NCI-H510A treated with DMSO at 0.1 percent for 48 hours (cell line): Measurements from ENCODE around the gene OSBPL10.
"Not testable (repeated sequence)": the region's sequence is repeated elsewhere in the genome, so short reads cannot be mapped to it uniquely, and the experiment has no call there.

Experiments used
- DNase-seq: peaks from one replicate; lab custom pipeline; 2025; lab: John Stamatoyannopoulos, UW

The OSBPL10 gene

DNA sequence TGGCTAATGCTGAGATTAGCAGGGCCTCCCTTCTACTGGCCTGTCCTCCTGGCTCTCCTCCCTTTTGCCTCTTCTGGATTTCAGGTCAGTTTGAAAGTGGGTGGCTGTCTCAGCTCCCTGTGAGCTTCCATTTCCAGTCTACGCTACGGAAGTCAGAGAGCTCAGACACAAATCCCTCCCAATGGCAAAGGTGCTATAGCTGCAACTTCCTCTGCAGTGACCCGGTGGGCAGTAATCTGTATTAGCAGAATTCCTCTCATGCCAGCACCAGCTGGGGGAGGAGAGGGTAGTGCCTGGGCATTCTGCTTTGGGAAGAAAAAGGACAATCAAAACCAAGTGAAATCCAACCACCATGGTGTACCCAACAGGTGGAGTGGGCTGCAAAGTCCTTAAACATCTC, 276.9 kb downstream of the OSBPL10 start:
- DNase-seq: no peak

DNA sequence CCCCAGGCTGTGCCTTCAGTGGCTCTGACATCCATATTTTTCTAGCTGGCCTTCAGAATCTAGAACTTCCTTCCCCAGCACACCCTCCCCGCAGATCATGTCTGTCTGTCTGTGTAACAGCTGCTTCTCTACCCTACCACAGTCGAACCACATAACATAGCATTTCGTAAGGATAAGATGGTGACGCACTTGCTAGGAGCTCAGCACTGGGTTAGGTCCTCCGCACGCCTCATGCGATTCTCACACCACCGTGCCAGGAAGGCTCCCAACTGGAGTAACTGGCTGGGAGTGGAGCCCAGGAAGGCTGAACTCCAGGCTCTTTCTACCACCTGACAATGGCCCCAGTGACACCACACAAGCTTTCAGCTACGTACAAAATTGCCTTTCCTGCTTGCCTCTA, 279.8 kb downstream of the OSBPL10 start:
- DNase-seq: no peak

DNA sequence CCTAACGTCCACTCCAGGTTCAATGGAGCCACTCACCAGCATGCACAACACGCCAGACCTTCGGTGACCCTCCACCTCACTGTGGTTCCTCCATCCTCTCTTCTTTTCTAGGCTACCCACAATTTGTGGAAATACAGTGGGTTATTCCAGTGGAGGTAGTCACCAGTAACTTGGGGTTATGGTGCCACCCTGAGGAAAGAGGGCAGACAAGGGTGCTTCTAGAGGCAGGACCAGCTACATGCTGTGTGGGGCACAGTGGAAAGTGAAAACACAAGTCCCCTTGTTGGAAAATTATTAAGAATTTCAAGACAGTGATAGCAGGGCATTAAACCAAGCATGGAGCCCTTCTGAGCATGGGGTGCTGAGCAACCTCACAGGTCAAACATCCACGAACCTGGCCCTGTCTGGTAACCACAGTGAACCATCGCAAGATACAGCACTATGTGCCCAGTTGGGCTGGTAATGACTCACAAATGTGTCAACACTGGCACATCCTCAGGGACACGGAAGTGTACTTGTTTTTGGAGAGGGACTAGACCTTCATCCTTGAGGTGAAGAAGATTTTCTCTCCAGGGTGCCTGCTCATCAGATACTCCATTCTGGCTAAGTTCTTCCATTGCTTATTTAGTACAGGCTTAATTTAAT, 281.6 kb downstream of the OSBPL10 start:
- DNase-seq: no peak

DNA sequence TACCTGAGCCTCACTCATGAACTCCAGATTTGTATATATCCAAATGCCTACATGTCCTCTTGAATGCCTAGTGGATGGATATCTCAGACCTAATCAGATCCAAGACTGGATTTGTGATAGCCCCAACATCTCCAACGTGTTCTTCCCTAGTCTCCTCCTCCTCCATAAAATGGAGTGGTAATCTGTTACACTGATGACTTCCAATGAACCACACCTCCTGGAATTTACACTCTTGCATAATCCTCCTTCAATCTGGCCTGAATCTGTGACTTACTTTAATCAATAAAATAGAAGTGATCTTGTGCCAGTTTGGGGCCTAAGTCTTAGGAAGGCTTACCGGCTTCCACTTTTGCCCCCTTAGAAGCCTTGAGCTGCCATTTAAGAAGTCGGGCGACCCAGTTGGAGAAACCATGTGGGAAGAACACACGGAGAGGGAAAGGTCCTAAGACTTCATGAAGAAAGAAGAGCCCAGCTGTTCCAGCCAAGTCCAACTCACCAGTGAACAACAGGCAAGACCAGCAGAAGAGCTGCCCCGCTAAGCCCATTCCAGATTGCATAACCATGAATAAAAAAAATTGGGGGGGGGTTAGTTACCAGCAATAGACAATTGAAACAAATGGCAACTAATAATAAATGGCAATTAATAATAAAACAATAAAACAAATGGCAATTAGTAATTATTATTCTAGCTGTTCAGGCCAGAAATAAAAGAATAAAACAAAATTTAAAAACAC, 284.1 kb downstream of the OSBPL10 start:
- DNase-seq: no peak

DNA sequence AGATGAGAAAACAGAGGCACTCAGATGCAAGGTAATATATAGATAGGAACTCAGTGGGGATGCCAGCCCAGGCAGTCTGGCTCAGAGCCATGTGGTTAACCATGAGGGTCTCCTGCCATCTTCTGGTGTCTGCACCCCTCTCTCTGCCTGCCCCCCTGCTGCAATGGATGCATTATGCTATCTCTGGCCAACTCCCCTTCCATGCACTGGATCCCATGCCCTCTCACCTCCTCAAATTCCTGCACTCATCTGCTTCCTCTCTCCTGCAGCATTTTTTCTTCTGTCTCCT, 285.1 kb downstream of the OSBPL10 start:
- DNase-seq: no peak

DNA sequence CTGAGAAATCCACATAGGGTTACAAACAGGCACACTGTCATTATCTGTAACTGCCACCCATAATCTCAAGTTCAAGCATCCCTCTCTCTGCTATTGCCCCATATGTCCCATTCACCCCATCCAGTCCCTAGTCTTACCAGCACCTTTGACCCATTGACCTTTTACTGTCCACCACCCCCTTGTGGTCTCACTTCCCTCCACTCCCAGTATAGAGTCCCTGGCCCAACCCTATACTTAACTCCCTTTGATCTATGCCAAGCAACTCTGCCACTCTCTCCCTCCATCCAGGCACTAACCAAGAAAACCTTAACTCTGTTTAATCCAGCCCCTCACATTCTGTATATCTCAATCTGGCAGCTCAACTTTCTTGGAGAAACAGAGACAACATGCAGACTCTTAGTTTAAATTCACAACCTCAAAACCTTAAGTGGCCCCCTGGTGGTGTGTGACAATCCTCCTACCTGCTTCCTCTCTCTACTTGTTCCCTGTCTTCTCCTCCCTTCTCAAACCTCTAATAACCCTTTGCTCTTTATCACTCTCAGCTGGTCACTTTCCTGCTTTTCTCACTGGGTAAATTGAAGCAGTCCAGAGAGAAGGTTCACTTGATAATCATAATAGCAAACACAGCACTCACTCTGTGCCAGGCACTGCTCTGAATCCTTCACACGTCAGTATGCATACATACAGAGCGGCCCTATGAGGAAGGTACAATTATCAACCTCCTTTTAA, 285.6 kb downstream of the OSBPL10 start:
- DNase-seq: no peak

DNA sequence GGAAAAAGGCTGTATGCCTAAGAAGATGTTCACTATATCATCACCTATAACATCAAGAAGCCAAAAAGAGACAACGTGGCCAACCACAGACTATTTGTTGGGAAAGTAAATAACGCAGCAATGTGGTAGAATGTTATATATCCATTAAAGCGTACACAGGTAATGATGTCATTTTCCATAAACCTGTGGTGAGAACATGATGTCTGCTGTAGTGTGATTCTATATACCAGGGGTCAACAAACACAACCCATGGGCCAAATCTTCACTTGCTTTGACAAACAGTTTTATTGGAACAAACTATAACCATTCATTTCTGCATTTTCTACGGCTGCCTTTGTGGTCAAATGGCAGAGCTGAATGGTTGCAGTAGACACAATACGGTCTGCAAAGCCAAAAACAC, 287.7 kb downstream of the OSBPL10 start:
- no peak for DNase-seq

DNA sequence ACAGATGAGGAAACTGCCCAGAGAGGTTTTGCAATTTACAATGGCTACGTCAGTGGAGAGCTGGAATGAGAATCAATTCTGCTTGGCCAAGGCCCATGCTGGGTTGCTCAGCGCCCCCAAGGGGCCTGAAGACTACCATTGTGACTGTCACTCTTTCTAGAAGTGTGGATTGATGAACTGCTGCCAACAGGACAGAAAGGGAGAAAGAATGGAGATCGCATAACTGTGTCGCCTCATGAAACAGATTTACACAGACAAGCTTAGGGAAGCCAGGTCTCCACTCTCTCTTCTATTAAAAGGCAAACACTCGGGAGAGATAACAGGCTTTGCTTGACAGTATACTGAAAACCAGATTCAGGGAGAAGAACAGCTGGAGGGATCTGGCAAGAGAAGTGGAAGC, 288.3 kb downstream of the OSBPL10 start:
- no peak for DNase-seq

DNA sequence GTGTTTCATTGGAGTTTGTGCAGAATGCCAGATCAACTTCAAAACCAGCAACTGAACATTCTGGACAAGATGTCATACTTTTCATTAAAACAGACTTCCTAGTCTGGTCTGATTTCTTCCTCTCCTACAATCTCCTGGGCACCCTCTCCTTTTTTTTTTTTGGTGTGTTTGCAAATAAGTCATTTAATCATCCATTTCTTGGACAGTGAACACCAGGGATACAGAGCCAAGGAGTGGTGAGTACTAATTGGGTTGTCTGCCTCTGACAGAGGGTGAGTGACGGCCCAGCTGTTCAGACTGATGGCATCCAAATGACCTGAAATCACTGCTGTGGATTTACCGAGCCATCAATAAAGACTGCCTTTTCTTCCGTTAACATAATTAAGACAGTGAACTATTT, 290.3 kb downstream of the OSBPL10 start:
- DNase-seq: no peak

DNA sequence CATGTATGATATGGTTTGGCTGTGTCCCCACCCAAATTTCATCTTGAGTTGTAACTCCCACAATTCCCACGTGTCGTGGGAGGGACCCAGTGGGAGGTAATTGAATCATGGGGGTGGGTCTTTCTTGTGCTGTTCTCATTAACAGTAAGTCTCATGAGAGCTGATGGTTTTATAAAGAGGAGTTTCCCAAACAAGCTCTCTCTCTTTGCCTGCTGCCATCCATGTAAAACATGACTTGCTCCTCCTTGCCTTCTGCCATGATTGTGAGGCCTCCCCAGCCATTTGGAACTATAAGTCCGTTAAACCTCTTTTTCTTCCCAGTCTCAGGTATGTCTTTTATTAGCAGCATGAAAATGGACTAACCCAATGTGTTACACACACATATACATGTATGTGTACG, 291.5 kb downstream of the OSBPL10 start:
- DNase-seq: not testable (repeated sequence)

DNA sequence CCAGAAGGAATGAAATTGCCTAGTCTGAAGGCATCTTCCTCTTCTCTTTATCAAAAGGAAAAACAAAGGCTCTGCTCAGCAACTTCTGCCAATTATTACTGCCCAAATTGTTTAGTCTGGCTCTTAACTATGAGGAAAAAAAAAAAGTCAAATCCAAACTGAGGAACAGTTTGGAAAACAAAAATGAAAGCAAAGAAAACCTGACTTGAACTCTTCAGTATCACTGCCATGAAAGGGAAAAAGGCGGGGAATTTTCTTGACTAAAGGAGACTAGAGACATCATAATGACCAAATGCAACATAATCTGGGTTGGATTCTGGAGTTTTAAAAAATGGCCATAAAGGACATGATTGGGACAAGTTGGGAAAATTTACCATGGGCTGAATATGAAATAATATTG, 292.1 kb downstream of the OSBPL10 start:
- no peak for DNase-seq

DNA sequence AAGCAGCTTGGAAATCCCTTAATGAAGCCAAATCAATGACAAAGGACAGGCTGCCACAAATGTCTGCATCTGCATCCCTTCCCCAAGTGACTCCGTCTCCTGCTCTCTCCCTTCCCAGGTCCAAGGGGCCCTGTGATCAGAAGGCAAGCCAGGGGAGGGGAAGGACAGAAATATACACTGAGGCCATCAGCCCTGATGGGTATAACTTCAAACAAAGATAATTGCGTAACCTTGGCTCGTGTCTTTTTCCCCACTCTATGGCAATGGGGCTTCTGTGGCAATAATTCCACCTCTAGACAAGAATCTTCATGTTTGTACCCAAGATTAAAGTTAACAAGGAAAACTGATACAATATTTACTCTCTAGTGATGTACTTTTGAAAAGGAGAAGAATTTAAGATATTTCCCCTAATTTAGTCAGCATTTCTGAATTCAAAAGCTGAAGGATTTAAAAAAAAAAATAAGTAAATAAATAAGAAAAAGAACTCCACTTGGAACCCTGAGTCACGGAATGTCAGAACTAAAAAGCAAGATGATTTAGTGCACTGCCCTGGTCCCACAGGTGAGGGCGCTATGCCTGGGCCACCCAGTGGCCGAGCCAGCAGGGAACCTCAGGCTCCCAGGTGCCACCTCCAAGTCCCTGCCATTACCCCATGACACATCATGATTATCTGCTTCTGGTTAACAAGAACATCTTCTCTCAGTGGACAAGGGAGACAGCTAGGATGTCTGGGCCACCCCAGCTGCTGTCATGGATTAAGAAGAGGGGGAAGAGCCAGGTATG, 293.9 kb downstream of the OSBPL10 start:
- no peak for DNase-seq

DNA sequence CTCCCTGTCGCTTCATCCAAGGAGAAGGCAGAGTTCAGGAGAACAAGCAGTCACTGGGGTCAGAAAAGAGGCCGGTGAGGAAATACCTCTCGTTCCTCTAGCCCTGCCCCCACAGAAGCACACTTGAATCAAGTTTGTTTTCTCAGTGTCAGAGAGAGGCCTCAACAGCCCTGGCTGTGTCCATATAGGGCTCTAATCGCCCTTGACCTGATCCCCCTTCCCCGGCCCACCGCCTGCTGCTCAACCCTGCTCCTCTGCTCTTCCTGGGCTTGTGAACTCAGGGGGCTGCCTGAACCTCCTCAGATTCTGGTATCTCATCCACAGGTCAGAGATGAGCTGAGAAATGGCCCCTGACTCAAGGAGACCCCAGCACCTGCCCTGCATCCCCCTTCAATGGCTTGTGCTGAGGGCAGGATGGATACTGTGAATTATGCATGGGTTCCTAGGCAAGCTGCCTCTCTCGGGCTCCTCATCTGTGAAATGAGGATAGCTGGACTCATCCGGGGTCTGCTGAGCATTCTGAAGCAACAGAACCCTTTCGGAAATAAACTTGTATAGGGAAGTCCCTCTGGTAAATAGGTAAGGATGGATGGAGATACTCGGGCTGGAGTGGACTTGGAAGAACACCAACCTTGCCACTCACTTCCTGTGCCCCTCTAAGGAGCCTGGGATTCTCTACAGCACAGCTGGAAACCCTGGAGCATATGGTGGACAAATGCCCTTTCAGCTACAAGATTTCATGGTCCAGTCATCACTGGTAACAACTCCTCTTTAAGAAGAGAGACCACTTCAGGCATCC, 300.8 kb downstream of the OSBPL10 start:
- peak; percentile 6 for DNase-seq

DNA sequence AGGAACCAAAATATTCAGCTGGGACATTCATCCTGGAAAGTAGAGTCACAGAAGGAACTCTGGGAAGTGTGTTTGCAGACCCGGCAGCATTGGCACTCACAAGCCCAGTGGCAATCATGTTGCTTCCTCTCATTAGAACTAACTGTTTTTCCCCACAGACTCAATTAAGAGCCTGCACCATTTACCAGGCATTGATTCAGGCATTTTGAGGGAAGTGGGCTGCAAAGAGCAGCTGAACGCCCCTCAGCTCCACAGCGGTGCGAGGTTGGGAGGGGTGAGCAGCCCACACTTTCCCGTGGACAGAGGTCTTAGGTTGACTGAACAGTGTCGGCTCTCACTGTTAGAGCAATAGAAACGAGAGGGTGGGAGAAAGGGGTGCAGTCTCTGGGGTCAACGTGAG, 304.5 kb downstream of the OSBPL10 start:
- no peak for DNase-seq

DNA sequence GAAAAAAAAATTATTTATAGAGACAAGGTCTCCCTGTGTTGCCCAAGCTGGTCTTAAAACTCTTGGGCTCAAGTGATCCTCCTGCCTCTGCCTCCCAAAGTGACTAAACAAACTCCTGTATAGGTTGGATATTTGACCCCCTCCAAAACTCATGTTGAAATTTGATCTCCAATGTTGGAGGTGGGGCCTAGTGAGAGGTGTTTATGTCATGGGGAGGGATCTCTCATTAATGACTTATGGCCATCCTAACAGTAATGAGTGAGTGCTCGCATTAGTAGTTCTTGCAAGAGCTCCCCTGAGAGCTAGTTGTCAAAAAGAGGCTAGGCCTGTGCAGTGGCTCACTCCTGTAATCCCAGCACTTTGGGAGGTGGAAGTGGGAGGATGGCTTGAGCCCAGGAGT, 307.1 kb downstream of the OSBPL10 start:
- no peak for DNase-seq

DNA sequence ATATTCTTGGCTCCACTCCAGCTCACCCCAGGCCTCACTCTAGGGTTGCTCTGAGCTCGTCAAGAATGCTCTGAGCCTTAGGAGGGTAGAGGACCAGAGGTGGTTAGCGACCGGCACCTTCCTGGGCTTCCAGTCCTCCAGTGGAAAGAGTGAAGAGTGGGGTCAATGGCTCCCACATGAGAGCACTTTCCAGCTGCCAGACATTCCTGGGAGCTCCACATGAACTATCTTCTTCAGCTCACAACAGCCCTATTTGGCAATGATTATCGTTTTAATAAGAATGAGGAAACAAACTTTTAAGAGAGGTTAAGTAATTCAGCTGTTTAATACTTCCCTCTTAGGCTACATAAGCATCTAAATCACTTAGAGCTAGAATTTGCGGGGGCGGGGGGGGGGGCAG, 309.1 kb downstream of the OSBPL10 start:
- no peak for DNase-seq

DNA sequence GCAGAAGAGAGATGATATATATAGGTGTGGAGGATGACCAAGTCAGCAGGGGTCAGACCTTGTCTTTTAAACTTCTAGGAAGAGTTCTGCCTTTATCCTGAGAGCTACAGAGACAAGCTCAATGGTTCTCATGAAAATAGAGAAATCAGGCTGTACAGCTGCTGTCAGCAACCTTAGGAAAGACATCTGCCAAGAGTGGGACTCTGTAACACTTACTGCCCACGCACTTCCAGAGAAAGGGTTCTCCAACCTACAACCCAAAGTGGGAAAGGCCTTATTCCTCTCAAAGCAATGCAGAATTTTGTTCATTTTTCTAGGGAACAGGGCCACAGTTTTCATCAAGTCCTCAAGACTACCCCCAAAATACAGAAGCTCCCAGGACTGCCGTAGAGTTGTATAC, 309.6 kb downstream of the OSBPL10 start:
- no peak for DNase-seq

DNA sequence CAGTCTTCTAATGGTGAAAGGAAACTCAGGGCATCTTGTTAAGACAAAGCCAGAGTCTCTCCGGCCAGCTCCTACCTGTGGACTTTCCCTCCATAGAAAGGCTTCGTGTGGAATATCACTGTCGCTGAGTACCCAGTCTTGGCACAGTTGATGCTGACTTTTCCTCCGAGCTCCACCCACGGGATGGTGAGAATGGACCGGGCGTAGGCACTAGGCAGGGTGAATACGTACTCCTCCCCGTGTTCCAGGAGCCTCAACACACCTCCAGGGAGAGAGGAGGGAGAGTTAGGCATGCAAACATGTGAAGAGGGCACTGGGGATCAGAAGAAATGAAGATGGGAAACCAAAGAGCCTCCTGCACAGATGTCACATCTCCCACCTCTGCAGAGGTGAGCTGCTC, 310.3 kb downstream of the OSBPL10 start:
- no peak for DNase-seq

DNA sequence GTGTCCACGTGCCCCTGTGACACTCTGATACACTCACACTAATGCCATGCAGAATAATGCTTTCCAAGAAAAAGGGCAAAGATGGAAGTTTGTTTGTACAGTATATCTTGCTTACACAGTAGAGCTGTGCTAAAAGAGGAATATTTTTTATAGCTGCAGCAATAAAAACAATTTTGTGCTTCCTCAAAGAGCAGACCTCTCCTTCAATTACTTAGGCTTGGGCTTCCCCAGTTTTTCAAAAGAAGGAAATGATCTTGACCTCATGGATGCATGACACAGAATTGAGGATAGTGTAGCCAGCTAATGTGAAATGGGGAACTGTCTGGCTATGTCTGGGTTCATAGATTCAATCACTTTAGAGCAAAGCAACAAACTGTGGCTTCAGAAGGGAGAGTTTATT, 310.9 kb downstream of the OSBPL10 start:
- no peak for DNase-seq

DNA sequence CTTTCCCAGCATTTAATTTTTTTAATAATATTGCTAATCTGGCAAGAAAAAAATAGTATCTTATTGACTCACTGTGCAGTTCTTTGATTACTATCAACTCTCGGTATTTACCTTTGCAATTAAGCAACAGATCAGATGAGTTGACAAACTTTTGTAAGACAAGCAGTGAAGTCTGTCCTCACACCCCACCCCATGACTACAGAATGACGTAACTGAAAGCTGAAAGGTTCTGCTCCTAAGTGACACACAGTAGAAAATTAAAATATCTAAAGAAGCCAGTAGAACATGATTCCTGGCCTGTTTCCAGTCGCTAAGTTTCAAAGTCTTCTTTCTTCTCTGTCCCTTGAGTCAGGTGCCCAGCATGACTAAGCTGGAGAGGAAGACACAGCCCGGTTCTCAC, 312.8 kb downstream of the OSBPL10 start:
- no peak for DNase-seq

DNA sequence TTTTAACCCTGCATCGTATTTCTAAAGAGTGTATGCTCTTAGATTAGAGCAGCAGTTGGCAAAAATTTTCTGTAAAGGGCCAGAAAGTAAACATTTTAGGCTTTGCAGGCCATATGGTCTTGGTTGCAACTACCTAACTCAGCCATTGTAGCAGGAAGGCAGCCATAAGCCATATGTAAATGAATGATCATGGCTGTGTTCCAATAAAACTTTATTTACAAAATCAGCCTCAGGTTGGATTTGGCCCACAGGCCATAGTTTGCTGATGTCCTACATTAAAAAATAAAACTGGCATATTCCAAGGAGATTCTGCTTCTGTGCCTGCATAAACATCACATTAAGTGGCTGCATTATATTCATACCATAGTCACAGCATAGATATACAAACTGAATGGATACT, 313.5 kb downstream of the OSBPL10 start:
- no peak for DNase-seq

DNA sequence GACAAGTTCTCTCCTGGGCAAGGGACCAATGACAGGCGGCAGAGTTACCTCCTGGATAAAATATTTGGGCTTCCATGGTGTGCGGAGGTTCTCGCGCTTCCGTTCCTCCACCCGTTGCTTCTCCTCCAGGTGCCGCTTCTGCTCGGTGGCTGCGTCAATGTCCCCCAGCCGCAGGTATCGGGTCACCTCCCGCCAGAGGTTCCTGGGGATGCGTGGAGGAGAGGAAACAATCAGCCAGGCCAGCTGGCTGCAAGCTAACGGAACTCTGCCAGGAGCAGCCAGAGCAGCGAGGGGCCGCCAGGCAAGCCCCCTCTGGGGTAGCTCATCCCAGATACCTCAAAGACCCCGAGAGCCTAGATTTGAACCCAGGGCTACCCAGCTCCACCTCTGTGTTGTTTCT, 317.0 kb downstream of the OSBPL10 start:
- DNase-seq: no peak
